Naive thymus-derived CD8-positive, alpha-beta T cell (primary cell): ENCODE data around the gene HHAT. TPM values are rescaled to one million over a fixed set of nuclear protein-coding genes. Genes with fewer than 3 reads are reported as not detected.

Source experiments
- ATAC-seq, 2 donors: fragments of 150-1000 bp; cut with Tn5 transposase in 1 of 2; sonication (Bioruptor Pico), chemical (Tn5 transposase) in 1 of 2; 1 replicate in 1 of 2; 2 replicates in 1 of 2; pipeline ENCODE4 v1.10.0; 2021; ENCODE audit warnings: mild to moderate bottlenecking in 2 of 2, moderate library complexity in 2 of 2
- POLR2A ChIA-PET: fragments of 350-600 bp; sonication (Branson Sonifier 250); formaldehyde crosslinking; loops from one replicate; lab custom pipeline; 2021; ENCODE audit warnings: antibody characterized with exemption; lab: Charles Lee
- DNase-seq, 10 donors: peaks; one replicate each; pipeline versions ENCODE4 v3.0.0 to v3.0.0-alpha.2; 2020 to 2022
- H3K27ac Mint-ChIP-seq, 10 donors: one replicate each; pipeline ENCODE4 v1.8.0; 2020 to 2022; ENCODE audit warnings: mild to moderate bottlenecking in 10 of 10, mixed read lengths in 10 of 10, moderate library complexity in 4 of 10, inconsistent platforms in 1 of 10
- H3K27me3 Mint-ChIP-seq, 5 donors: one replicate each; pipeline ENCODE4 v1.8.0; 2021 to 2022; ENCODE audit warnings: mixed read lengths in 5 of 5
- H3K36me3 Mint-ChIP-seq, 3 donors: one replicate each; pipeline ENCODE4 v1.8.0; 2020 to 2022; ENCODE audit warnings: mixed read lengths in 3 of 3, mild to moderate bottlenecking in 2 of 3, inconsistent platforms in 1 of 3
- H3K4me1 Mint-ChIP-seq, 4 donors: one replicate each; pipeline ENCODE4 v1.8.0; 2021 to 2022; ENCODE audit warnings: mixed read lengths in 4 of 4
- H3K4me3 Mint-ChIP-seq, 10 donors: one replicate each; pipeline ENCODE4 v1.8.0; 2020 to 2022; ENCODE audit warnings: mild to moderate bottlenecking in 10 of 10, mixed read lengths in 10 of 10, moderate library complexity in 6 of 10, inconsistent platforms in 1 of 10
- H3K9me3 Mint-ChIP-seq, 9 donors: one replicate each; pipeline ENCODE4 v1.8.0; 2020 to 2022; ENCODE audit warnings: mixed read lengths in 9 of 9, mild to moderate bottlenecking in 3 of 9, inconsistent platforms in 1 of 9, moderate library complexity in 1 of 9
- polyA plus RNA-seq, 3 donors: library from polyadenylated mRNA; unstranded; fragments of 300-500 nt; fragmentation: Illumina TruSeq; gene quantifications; one replicate each; pipeline ENCODE4 v1.2.3, GENCODE V29; 2021
- total RNA-seq, 8 experiments: library from RNA in 2 of 8; stranded (reverse) in 2 of 8; gene quantifications; one replicate each; pipeline ENCODE4 v1.2.3 and lab custom pipeline; 2021 to 2026

HHAT gene
- total and polyA plus RNA-seq, 5 experiments from 2014 or later = 0.74 to 1.8 (median 1.5) TPM

- Mint-ChIP-seq H3K9me3 (peaks cover 0 to 30% (median 11%) of the 10 kb centered on the region in 9 donors), H3K36me3 (peaks cover 0 to 23% (median 4%) of the 10 kb centered on the region in 3 donors), H3K27ac (no peak overlapping the region), H3K27me3 (peaks cover 0 to 7% (median 0%) of the 10 kb centered on the region in 5 donors), H3K4me3 (no peak overlapping the region), H3K4me1 (no peaks in the 10 kb centered on the region)
- POLR2A ChIA-PET = no interaction called here
- no peak for DNase-seq
- ATAC-seq = no peak
Observed at GRCh38 chr1:210594605-210595004, 265.9 kb downstream of the HHAT start.

- H3K4me1 Mint-ChIP-seq = no peaks in the 10 kb centered on the region
- peaks cover 0 to 12% (median 0%) of the 10 kb centered on the region in 5 donors for H3K27me3 Mint-ChIP-seq
- ATAC-seq (no peak), DNase-seq (no peak)
- H3K4me3 Mint-ChIP-seq = no peak overlapping the region
- H3K9me3 Mint-ChIP-seq = peaks cover 0 to 13% (median 4%) of the 10 kb centered on the region in 9 donors
- H3K36me3 Mint-ChIP-seq = peaks cover 0 to 7% (median 0%) of the 10 kb centered on the region in 3 donors
- no peak overlapping the region for H3K27ac Mint-ChIP-seq
- POLR2A ChIA-PET = no interaction called here
Observed at GRCh38 chr1:210596641-210597040, 267.9 kb downstream of the HHAT start.

- POLR2A ChIA-PET = no interaction called here
- Mint-ChIP-seq H3K9me3 (peaks cover 0 to 13% (median 2%) of the 10 kb centered on the region in 9 donors), H3K27me3 (peaks cover 0 to 19% (median 0%) of the 10 kb centered on the region in 5 donors), H3K27ac (no peak overlapping the region), H3K4me3 (no peak overlapping the region), H3K36me3 (peaks cover 0 to 9% (median 0%) of the 10 kb centered on the region in 3 donors), H3K4me1 (no peaks in the 10 kb centered on the region)
- ATAC-seq (no peak), DNase-seq (no peak)
Observed at GRCh38 chr1:210597555-210598134, 268.9 kb downstream of the HHAT start.

- peaks cover 0 to 13% (median 0%) of the 10 kb centered on the region in 9 donors for H3K9me3 Mint-ChIP-seq
- no peak overlapping the region for H3K27ac Mint-ChIP-seq
- POLR2A ChIA-PET = no interaction called here
- H3K4me1 Mint-ChIP-seq = no peaks in the 10 kb centered on the region
- no peak overlapping the region for H3K4me3 Mint-ChIP-seq
- H3K36me3 Mint-ChIP-seq = peaks cover 0 to 9% (median 0%) of the 10 kb centered on the region in 3 donors
- peaks cover 0 to 19% (median 0%) of the 10 kb centered on the region in 5 donors for H3K27me3 Mint-ChIP-seq
- no peak for DNase-seq
- no peak for ATAC-seq
Observed at GRCh38 chr1:210598135-210598652, 269.5 kb downstream of the HHAT start.

- POLR2A ChIA-PET = no interaction called here
- no peaks in the 10 kb centered on the region for H3K4me1 Mint-ChIP-seq
- DNase-seq (no peak), ATAC-seq (no peak)
- H3K9me3 Mint-ChIP-seq = peaks cover 0 to 6% (median 0%) of the 10 kb centered on the region in 9 donors
- H3K27ac Mint-ChIP-seq = no peak overlapping the region
- H3K4me3 Mint-ChIP-seq = no peak overlapping the region
- peaks cover 0 to 19% (median 0%) of the 10 kb centered on the region in 5 donors for H3K27me3 Mint-ChIP-seq
- H3K36me3 Mint-ChIP-seq = peaks cover 0 to 9% (median 0%) of the 10 kb centered on the region in 3 donors
Observed at GRCh38 chr1:210600421-210601159, 271.9 kb downstream of the HHAT start.

GRCh38 chr1:210603123-210603522 is 274.4 kb downstream of the HHAT start:
- DNase-seq (no peak), ATAC-seq (no peak)
- peaks cover 0 to 18% (median 0%) of the 10 kb centered on the region in 5 donors for H3K27me3 Mint-ChIP-seq
- H3K36me3 Mint-ChIP-seq = peaks cover 0 to 10% (median 0%) of the 10 kb centered on the region in 3 donors
- no peaks in the 10 kb centered on the region for H3K4me1 Mint-ChIP-seq
- no peak overlapping the region for H3K27ac Mint-ChIP-seq
- POLR2A ChIA-PET = no interaction called here
- H3K4me3 Mint-ChIP-seq = no peak overlapping the region
- peaks cover 0 to 13% (median 5%) of the 10 kb centered on the region in 9 donors for H3K9me3 Mint-ChIP-seq

GRCh38 chr1:210605099-210605498 is 276.4 kb downstream of the HHAT start:
- peaks cover 0 to 13% (median 5%) of the 10 kb centered on the region in 9 donors for H3K9me3 Mint-ChIP-seq
- ATAC-seq (no peak), DNase-seq (no peak)
- POLR2A ChIA-PET = no interaction called here
- H3K36me3 Mint-ChIP-seq = peaks cover 0 to 10% (median 0%) of the 10 kb centered on the region in 3 donors
- no peak overlapping the region for H3K27ac Mint-ChIP-seq
- H3K4me3 Mint-ChIP-seq = no peak overlapping the region
- H3K4me1 Mint-ChIP-seq = no peaks in the 10 kb centered on the region
- peaks cover 0 to 10% (median 0%) of the 10 kb centered on the region in 5 donors for H3K27me3 Mint-ChIP-seq

- Mint-ChIP-seq H3K4me3 (no peak overlapping the region), H3K9me3 (peaks cover 0 to 13% (median 5%) of the 10 kb centered on the region in 9 donors), H3K36me3 (peaks cover 0 to 6% (median 0%) of the 10 kb centered on the region in 3 donors), H3K27me3 (peaks cover 0 to 3% (median 0%) of the 10 kb centered on the region in 5 donors), H3K27ac (no peak overlapping the region), H3K4me1 (no peaks in the 10 kb centered on the region)
- no peak for DNase-seq
- ATAC-seq = no peak
- POLR2A ChIA-PET = no interaction called here
Observed at GRCh38 chr1:210607361-210607760, 278.7 kb downstream of the HHAT start.

- ATAC-seq (no peak), DNase-seq (no peak)
- peaks cover 0 to 13% (median 5%) of the 10 kb centered on the region in 9 donors for H3K9me3 Mint-ChIP-seq
- peaks cover 0 to 6% (median 0%) of the 10 kb centered on the region in 3 donors for H3K36me3 Mint-ChIP-seq
- H3K4me1 Mint-ChIP-seq = no peaks in the 10 kb centered on the region
- H3K4me3 Mint-ChIP-seq = no peak overlapping the region
- POLR2A ChIA-PET = no interaction called here
- H3K27me3 Mint-ChIP-seq = peaks cover 0 to 3% (median 0%) of the 10 kb centered on the region in 5 donors
- no peak overlapping the region for H3K27ac Mint-ChIP-seq
Observed at GRCh38 chr1:210608767-210609166, 280.1 kb downstream of the HHAT start.

- Mint-ChIP-seq H3K4me3 (no peak overlapping the region), H3K36me3 (peaks cover 0 to 4% (median 2%) of the 10 kb centered on the region in 3 donors), H3K9me3 (peaks cover 0 to 5% (median 0%) of the 10 kb centered on the region in 9 donors), H3K27me3 (peaks cover 0 to 8% (median 0%) of the 10 kb centered on the region in 5 donors), H3K4me1 (no peaks in the 10 kb centered on the region), H3K27ac (no peak overlapping the region)
- ATAC-seq = no peak
- POLR2A ChIA-PET = no interaction called here
- DNase-seq = no peak
Observed at GRCh38 chr1:210616356-210616755, 287.7 kb downstream of the HHAT start.

- Mint-ChIP-seq H3K9me3 (peaks cover 0 to 5% (median 0%) of the 10 kb centered on the region in 9 donors), H3K4me1 (no peaks in the 10 kb centered on the region), H3K4me3 (no peak overlapping the region), H3K27me3 (peaks cover 0 to 8% (median 0%) of the 10 kb centered on the region in 5 donors), H3K36me3 (peaks cover 0 to 4% (median 2%) of the 10 kb centered on the region in 3 donors), H3K27ac (no peak overlapping the region)
- ATAC-seq = no peak
- DNase-seq = no peak
- POLR2A ChIA-PET = no interaction called here
Observed at GRCh38 chr1:210617293-210617692, 288.6 kb downstream of the HHAT start.

GRCh38 chr1:210618369-210618768 is 289.7 kb downstream of the HHAT start:
- POLR2A ChIA-PET = no interaction called here
- H3K27me3 Mint-ChIP-seq = peaks cover 0 to 8% (median 0%) of the 10 kb centered on the region in 5 donors
- no peak for ATAC-seq

More at GRCh38 chr1:210618369-210618768, 289.7 kb downstream of the HHAT start:
- no peak for DNase-seq
- no peak overlapping the region for H3K27ac Mint-ChIP-seq
- H3K4me3 Mint-ChIP-seq = no peak overlapping the region
- H3K9me3 Mint-ChIP-seq = peaks cover 0 to 5% (median 0%) of the 10 kb centered on the region in 9 donors
- no peaks in the 10 kb centered on the region for H3K4me1 Mint-ChIP-seq
- peaks cover 0 to 4% (median 2%) of the 10 kb centered on the region in 3 donors for H3K36me3 Mint-ChIP-seq
